Measurements from ENCODE around the gene CLEC2L. TPM values are rescaled to one million over a fixed set of nuclear protein-coding genes. Genes with fewer than 3 reads are reported as not detected.

Gene CLEC2L
- total RNA-seq, 2 donors from 2014 or later = not detected

GRCh38 chr7:139570119-139570518 is 46.6 kb downstream of the CLEC2L start:
- H3K27me3 Mint-ChIP-seq = no peaks in the 10 kb centered on the region
- no peak for ATAC-seq

GRCh38 chr7:139570626-139571025 is 47.1 kb downstream of the CLEC2L start:
- no peaks in the 10 kb centered on the region for H3K27me3 Mint-ChIP-seq
- peaks cover 8% of the 10 kb centered on the region for H3K36me3 Mint-ChIP-seq
- peaks cover 8 to 22% of the 10 kb centered on the region in 2 donors for H3K4me1 Mint-ChIP-seq (ENCODE audit: low read depth in 2 of 2)

More at GRCh38 chr7:139570119-139570518, 46.6 kb downstream of the CLEC2L start:
- Mint-ChIP-seq H3K27ac (peak overlapping the region in 1 of 2 donors; percentile 61), H3K9me3 (no peaks in the 10 kb centered on the region), H3K36me3 (peaks cover 8% of the 10 kb centered on the region), H3K4me3 (no peak overlapping the region), H3K4me1 (ENCODE audit: low read depth in 2 of 2) (peaks cover 8 to 17% of the 10 kb centered on the region in 2 donors)
- DNase-seq (ENCODE audit: low spot score) = no peak

DNA sequence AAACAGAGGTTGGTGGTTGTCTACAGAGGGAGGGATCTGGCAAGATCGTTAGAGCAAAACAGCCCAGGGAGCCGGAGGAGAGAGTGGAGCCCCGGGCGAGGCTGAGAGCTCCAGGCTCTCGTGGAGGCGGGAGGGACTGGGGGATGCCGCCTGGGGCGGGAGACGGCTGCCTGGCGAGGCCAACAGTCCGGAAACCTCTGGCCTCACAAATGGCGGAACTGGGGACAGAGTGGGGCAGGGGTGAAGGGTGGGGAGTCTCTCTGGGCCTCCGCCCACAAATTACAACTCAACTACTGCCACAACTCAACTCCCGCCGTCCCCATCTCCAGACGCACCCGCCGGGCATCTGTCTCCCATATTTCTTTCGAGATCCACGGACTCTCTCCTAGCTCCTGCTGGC is 47.7 kb downstream of the CLEC2L start:
- peaks cover 8 to 22% of the 10 kb centered on the region in 2 donors for H3K4me1 Mint-ChIP-seq (ENCODE audit: low read depth in 2 of 2)
- peaks cover 8% of the 10 kb centered on the region for H3K36me3 Mint-ChIP-seq
- no peak for ATAC-seq
- H3K4me3 Mint-ChIP-seq = no peak overlapping the region
- H3K27me3 Mint-ChIP-seq = no peaks in the 10 kb centered on the region
- peak overlapping the region in 1 of 2 donors; percentile 61 for H3K27ac Mint-ChIP-seq
- DNase-seq (ENCODE audit: low spot score) = peak; percentile 44
- H3K9me3 Mint-ChIP-seq = no peaks in the 10 kb centered on the region

More at GRCh38 chr7:139570626-139571025, 47.1 kb downstream of the CLEC2L start:
- no peaks in the 10 kb centered on the region for H3K9me3 Mint-ChIP-seq
- ATAC-seq (no peak), DNase-seq (ENCODE audit: low spot score) (no peak)
- H3K4me3 Mint-ChIP-seq = no peak overlapping the region
- peak overlapping the region in 1 of 2 donors; percentile 61 for H3K27ac Mint-ChIP-seq

DNA sequence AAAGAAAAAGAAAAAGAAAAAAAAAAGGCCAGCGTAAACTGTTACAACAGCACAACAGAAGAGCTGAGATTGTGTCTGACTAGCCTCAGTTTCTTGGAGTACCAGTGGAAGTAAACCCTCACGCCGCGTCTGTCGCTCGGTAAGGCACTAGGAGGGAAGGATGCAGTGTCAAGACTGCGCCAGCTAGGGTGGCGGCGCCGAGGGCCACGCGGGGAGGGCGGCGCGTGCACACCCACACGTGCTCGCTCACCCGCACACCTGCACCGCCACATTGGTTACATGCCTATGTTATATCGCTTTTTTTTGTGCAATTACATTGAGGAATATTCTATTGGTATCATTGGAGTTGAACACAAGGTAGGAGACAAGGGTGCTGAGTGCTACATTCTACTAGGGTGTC is 48.2 kb downstream of the CLEC2L start:
- ATAC-seq = no peak
- Mint-ChIP-seq H3K27me3 (no peaks in the 10 kb centered on the region), H3K27ac (no peak overlapping the region), H3K4me3 (no peak overlapping the region), H3K36me3 (peaks cover 8% of the 10 kb centered on the region), H3K9me3 (no peaks in the 10 kb centered on the region), H3K4me1 (ENCODE audit: low read depth in 2 of 2) (peaks cover 8 to 22% of the 10 kb centered on the region in 2 donors)
- no peak for DNase-seq (ENCODE audit: low spot score)

DNA sequence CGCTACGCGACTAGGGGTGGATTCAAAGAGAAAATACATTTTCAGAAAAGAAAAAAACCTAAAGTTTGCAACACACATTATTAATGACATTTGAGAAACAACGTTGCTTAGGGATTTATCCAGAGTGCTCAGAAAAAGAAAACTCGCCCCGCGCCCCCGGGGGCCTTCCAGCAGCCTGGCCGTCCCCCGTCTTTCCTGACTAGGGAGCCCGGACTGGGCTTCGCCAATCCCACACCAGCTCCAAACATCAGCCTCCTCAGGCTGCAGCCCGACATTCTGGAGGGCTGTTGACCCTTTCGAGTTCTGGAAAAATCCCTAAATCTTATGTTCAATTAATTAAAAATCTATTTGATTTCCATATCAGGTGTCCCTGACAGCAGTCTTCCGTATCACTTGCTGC is 48.6 kb downstream of the CLEC2L start:
- Mint-ChIP-seq H3K4me3 (no peak overlapping the region), H3K9me3 (no peaks in the 10 kb centered on the region), H3K4me1 (ENCODE audit: low read depth in 2 of 2) (peaks cover 8 to 22% of the 10 kb centered on the region in 2 donors), H3K27me3 (no peaks in the 10 kb centered on the region), H3K36me3 (peaks cover 8% of the 10 kb centered on the region), H3K27ac (no peak overlapping the region)
- DNase-seq (ENCODE audit: low spot score) (peak; percentile 49), ATAC-seq (no peak)

DNA sequence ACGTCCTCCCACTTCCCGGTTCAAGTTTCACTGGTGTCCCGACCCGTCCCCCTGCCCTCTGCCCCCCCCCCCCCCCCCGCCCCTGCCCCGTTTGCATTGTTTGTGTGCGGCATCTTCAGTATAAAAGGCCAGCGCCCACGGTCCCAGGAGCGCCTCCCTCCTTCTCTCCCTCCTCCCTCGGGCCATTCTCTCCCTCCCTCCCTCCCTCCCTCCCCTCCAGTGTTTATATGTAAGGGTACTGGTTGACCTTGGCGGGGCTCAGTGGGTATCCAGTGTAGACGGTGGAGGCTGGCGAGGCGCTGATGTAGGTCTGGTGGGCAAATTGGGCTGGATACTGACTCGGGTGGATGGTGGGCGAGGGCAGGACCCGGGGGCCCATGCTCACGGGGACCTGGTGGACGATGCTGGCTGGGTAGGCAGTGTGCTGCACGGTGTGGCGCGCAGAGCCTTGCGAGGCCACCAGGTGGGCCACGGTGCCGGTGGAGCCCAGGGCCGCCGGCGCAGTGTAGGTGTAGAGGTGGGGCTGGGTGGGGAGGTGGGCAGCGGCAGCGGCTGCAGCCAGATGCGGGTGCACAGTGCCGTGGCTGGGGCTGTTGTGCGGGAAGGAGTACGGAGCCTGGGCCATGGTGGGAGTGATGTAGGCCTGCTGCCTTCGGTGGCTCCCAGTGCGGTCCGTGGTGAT is 49.4 kb downstream of the CLEC2L start:
- DNase-seq (ENCODE audit: low spot score) (peak; percentile 48), ATAC-seq (peak in 1 of 2 donors; percentile 50)
- no peak overlapping the region for H3K27ac Mint-ChIP-seq
- no peak overlapping the region for H3K4me3 Mint-ChIP-seq
- no peaks in the 10 kb centered on the region for H3K9me3 Mint-ChIP-seq
- H3K36me3 Mint-ChIP-seq = peaks cover 6% of the 10 kb centered on the region
- peaks cover 6 to 20% of the 10 kb centered on the region in 2 donors for H3K4me1 Mint-ChIP-seq (ENCODE audit: low read depth in 2 of 2)
- no peaks in the 10 kb centered on the region for H3K27me3 Mint-ChIP-seq

GRCh38 chr7:139573871-139574270 is 50.4 kb downstream of the CLEC2L start:
- Mint-ChIP-seq H3K27me3 (no peaks in the 10 kb centered on the region), H3K36me3 (peaks cover 3% of the 10 kb centered on the region), H3K4me1 (ENCODE audit: low read depth in 2 of 2) (peaks cover 0 to 10% of the 10 kb centered on the region in 2 donors), H3K27ac (no peak overlapping the region), H3K9me3 (no peaks in the 10 kb centered on the region), H3K4me3 (no peak overlapping the region)
- ATAC-seq = no peak
- DNase-seq (ENCODE audit: low spot score) = peak; percentile 18

DNA sequence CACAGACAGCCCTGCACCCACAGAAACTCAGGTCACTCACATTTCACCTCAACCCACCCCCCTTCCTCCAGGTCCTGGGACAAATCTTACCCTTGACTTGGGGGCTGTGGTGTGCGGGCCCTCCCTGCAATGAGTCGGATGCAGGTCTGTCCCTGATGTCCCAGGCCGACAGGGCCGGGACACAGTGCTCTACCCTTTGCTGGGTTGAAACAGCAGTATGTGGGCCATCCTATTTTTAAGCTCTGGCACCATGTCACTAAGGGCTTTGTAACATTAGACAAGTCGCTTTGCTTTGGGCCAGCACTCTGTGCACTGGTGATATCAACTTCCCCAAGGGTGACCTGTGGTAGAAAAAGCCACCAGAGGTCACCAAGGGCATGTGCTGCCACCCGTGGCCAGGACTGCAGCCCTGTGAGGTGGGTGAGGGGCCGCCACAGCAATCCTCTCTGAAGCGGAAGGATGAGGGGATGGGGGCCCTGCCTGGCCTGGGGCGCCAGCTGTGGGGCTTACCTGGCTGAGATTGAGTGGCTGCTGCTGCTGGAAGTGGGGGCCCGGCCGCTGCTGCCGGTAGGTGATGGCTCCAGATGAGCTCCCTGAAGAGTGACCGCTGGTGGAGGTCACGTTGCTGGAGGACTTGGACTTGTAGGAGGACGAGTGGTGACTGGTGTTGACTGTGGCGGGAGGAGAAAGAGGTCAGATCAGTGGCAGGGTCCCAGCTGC is 51.3 kb downstream of the CLEC2L start:
- Mint-ChIP-seq H3K4me1 (ENCODE audit: low read depth in 2 of 2) (peaks cover 0 to 10% of the 10 kb centered on the region in 2 donors), H3K27ac (peak overlapping the region in 1 of 2 donors; percentile 19), H3K27me3 (no peaks in the 10 kb centered on the region), H3K36me3 (peaks cover 8% of the 10 kb centered on the region), H3K9me3 (no peaks in the 10 kb centered on the region), H3K4me3 (no peak overlapping the region)
- DNase-seq (ENCODE audit: low spot score) (no peak), ATAC-seq (no peak)

- no peak for ATAC-seq
- peaks cover 8% of the 10 kb centered on the region for H3K36me3 Mint-ChIP-seq
- H3K4me1 Mint-ChIP-seq (ENCODE audit: low read depth in 2 of 2) = peaks cover 4 to 10% of the 10 kb centered on the region in 2 donors
- DNase-seq (ENCODE audit: low spot score) = no peak
- H3K27ac Mint-ChIP-seq = peak overlapping the region in 1 of 2 donors; percentile 19
- no peak overlapping the region for H3K4me3 Mint-ChIP-seq
- no peaks in the 10 kb centered on the region for H3K27me3 Mint-ChIP-seq
- H3K9me3 Mint-ChIP-seq = no peaks in the 10 kb centered on the region
Observed at GRCh38 chr7:139575338-139575680, 51.8 kb downstream of the CLEC2L start.

DNA sequence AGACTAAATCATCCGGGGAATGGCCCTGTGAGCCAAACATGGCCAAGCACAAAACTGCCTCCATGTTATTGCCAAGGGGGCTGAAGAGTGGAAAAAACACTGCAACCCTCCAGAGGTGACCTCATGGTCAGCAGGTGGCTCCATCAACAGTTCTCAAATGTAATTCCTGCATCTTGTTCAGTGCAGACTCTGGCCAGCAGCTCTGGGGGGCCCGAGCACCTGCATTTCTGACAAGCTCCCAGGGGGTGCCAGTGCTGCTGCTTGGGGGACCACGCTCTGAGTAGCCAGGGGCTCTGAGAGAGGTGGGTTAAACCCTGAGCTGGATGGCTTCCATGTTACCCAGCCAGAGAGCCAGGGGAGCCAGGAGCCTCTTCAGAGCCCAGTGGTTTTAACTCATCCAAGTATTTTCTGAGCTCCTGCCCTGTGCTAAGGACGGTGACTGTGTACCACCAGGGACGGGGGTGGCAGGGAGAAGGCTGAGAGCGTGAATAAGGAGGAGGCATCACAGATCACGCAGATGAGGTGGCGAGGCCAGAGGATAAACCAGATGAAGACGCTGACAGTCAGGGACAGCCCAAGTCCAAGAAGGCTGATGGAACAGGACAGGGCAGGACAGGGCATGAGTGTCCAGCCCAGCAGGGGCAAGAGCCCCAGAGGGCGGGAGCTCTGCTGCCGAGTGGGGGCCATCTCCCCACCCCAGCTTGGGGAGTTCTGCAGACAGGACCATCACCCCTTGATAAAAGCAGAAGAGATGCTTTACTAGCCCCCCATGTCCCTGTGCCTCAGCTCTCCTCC is 52.9 kb downstream of the CLEC2L start:
- Mint-ChIP-seq H3K27me3 (no peaks in the 10 kb centered on the region), H3K36me3 (peaks cover 8% of the 10 kb centered on the region), H3K9me3 (no peaks in the 10 kb centered on the region), H3K27ac (no peak overlapping the region), H3K4me1 (ENCODE audit: low read depth in 2 of 2) (peaks cover 4 to 7% of the 10 kb centered on the region in 2 donors), H3K4me3 (no peak overlapping the region)
- peak; percentile 21 to 34 for ATAC-seq
- DNase-seq (ENCODE audit: low spot score) = no peak

DNA sequence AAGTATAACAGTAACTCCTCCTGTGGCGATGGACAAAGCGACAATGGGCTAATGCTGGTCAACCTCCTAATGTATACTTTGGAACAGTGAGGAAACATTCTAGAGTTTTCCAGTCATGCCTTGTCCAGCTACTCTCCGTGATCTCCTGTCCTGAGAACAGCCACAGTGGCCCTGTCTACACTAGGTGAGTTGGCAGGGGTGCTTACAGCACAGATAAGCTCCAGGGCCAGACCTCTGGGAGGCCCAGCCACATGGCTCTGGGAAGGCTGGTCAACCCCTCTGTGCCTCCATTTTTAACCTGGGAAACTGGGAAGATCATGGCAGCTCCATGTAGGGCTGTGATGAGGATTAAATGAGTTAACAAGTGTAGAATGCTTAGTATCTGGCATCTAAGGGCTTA is 57.0 kb downstream of the CLEC2L start:
- H3K27ac Mint-ChIP-seq = peak overlapping the region in 1 of 2 donors; percentile 19

GRCh38 chr7:139582130-139582650 is 58.7 kb downstream of the CLEC2L start:
- Mint-ChIP-seq H3K27me3 (no peaks in the 10 kb centered on the region), H3K36me3 (peaks cover 21% of the 10 kb centered on the region), H3K9me3 (no peaks in the 10 kb centered on the region), H3K4me3 (no peak overlapping the region), H3K27ac (no peak overlapping the region), H3K4me1 (ENCODE audit: low read depth in 2 of 2) (peaks cover 4 to 20% of the 10 kb centered on the region in 2 donors)
- peak; percentile 39 for DNase-seq (ENCODE audit: low spot score)
- ATAC-seq = no peak

More for the DNA sequence above, 57.0 kb downstream of the CLEC2L start:
- Mint-ChIP-seq H3K9me3 (no peaks in the 10 kb centered on the region), H3K4me1 (ENCODE audit: low read depth in 2 of 2) (peaks cover 4 to 19% of the 10 kb centered on the region in 2 donors), H3K27me3 (no peaks in the 10 kb centered on the region), H3K36me3 (peaks cover 8% of the 10 kb centered on the region), H3K4me3 (no peak overlapping the region)
- no peak for DNase-seq (ENCODE audit: low spot score)
- ATAC-seq = no peak

DNA sequence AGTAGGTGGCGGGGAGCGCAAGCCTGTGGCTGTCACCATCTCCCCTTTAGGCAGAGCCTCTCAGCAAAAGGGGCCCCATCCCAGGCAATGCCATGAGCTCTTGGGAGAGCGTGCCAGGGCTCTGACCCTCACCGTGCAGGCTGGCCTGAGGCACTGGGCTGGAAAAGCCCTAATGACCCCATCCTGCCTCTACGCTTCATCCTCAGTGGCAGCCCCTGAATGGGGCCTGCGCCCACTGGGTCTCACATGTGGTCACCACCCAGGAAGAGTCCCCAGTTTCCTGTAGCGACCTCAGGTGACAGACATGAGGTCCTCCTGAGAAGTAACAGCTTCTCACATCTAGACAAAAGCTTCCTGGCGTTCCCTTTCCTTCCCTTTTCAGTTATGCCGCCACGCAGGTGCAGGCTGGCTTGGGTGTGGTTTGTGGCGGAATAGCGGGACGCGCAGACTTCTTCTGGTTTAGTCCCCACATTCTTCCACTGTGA is 59.2 kb downstream of the CLEC2L start:
- Mint-ChIP-seq H3K4me3 (no peak overlapping the region), H3K4me1 (ENCODE audit: low read depth in 2 of 2) (peaks cover 4 to 20% of the 10 kb centered on the region in 2 donors), H3K27ac (peak overlapping the region in 1 of 2 donors; percentile 62), H3K9me3 (no peaks in the 10 kb centered on the region), H3K27me3 (no peaks in the 10 kb centered on the region), H3K36me3 (peaks cover 21% of the 10 kb centered on the region)
- peak; percentile 54 for DNase-seq (ENCODE audit: low spot score)
- ATAC-seq = peak; percentile 34 to 56

All from natural killer cell treated with Interleukin-12 subunit alpha and Interleukin-12 subunit beta and Interleukin-15 and Interleukin-18, amount 100 ng/mL, for 72 hours (primary cell).